GM06990 (cell line): ENCODE measurements around the gene CDHR2.

Source experiments
- DNase-seq: peaks from one replicate; pipeline ENCODE4 v3.0.0-alpha.2; 2011; ENCODE audit not compliant: insufficient read length; ENCODE audit errors: extremely low read depth
- H3K27me3 ChIP-seq: replicated peaks from 2 replicates; pipeline ENCODE4 v1.6.0; 2011; ENCODE audit warnings: low read length; ENCODE audit not compliant: control insufficient read depth, insufficient read depth
- H3K36me3 ChIP-seq: 2 replicates; pipeline ENCODE4 v1.5.1; 2011; ENCODE audit warnings: low read length; ENCODE audit not compliant: control insufficient read depth, insufficient read depth
- H3K4me3 ChIP-seq: replicated peaks from 2 replicates; pipeline ENCODE4 v1.5.1; 2011; ENCODE audit warnings: low read depth, mild to moderate bottlenecking, control low read depth, low read length
- CTCF ChIP-seq: IDR thresholded peaks from 2 replicates; pipeline ENCODE4 v1.5.1; 2011; ENCODE audit warnings: low read length, control low read depth, mild to moderate bottlenecking, inconsistent platforms; ENCODE audit not compliant: insufficient read depth, poor library complexity, severe bottlenecking

CDHR2 gene

GRCh38 chr5:176633598-176633997 lies 84.5 kb downstream of the CDHR2 start:
- no peak overlapping the region for H3K4me3 ChIP-seq
- no peak for TF ChIP-seq CTCF

GRCh38 chr5:176636426-176636825 lies 87.3 kb downstream of the CDHR2 start:
- Histone ChIP-seq H3K36me3 (no peaks in the 10 kb centered on the region), H3K4me3 (no peak overlapping the region), H3K27me3 (no peaks in the 10 kb centered on the region; the same call in none of the 2 replicates)
- DNase-seq, result no peak
- no peak for TF ChIP-seq CTCF

More at GRCh38 chr5:176633598-176633997, 84.5 kb downstream of the CDHR2 start:
- DNase-seq, result no peak
- peaks cover 4% of the 10 kb centered on the region for H3K27me3 ChIP-seq
- no peaks in the 10 kb centered on the region for H3K36me3 ChIP-seq

GRCh38 chr5:176637556-176637955 lies 88.4 kb downstream of the CDHR2 start:
- H3K27me3 ChIP-seq, result no peaks in the 10 kb centered on the region; the same call in none of the 2 replicates
- DNase-seq, result no peak
- H3K4me3 ChIP-seq, result no peak overlapping the region
- H3K36me3 ChIP-seq, result no peaks in the 10 kb centered on the region
- TF ChIP-seq CTCF, result no peak

GRCh38 chr5:176638437-176638836 lies 89.3 kb downstream of the CDHR2 start:
- DNase-seq, result no peak
- Histone ChIP-seq H3K27me3 (no peaks in the 10 kb centered on the region; the same call in none of the 2 replicates), H3K4me3 (no peak overlapping the region), H3K36me3 (no peaks in the 10 kb centered on the region)
- TF ChIP-seq CTCF, result no peak

GRCh38 chr5:176639208-176639607 lies 90.1 kb downstream of the CDHR2 start:
- no peaks in the 10 kb centered on the region for H3K36me3 ChIP-seq
- H3K27me3 ChIP-seq, result no peaks in the 10 kb centered on the region; the same call in none of the 2 replicates
- H3K4me3 ChIP-seq, result no peak overlapping the region
- DNase-seq, result no peak
- TF ChIP-seq CTCF, result no peak

GRCh38 chr5:176639981-176640380 lies 90.8 kb downstream of the CDHR2 start:
- no peak for DNase-seq
- no peak for TF ChIP-seq CTCF
- no peaks in the 10 kb centered on the region for H3K36me3 ChIP-seq
- H3K27me3 ChIP-seq, result no peaks in the 10 kb centered on the region; the same call in none of the 2 replicates
- H3K4me3 ChIP-seq, result no peak overlapping the region
